Thoracic aorta (tissue), 2 donors: ENCODE measurements around the gene TCFL5. TPM values are rescaled to one million over a fixed set of nuclear protein-coding genes. Genes with fewer than 3 reads are reported as not detected.

Experiments used
- ATAC-seq: fragments of 150-250 bp; one replicate; pipeline ENCODE4 v1.8.0; 2017; ENCODE audit warnings: low read depth; ENCODE audit not compliant: insufficient number of reproducible peaks, low FRiP score
- DNase-seq: peaks from one replicate; pipeline ENCODE4 v3.0.0-alpha.2; 2020; ENCODE audit warnings: low spot score
- H3K27ac ChIP-seq, 2 donors: fragments of 200-600 bp; sonication (generic); 1 replicate in 1 of 2; 2 replicates in 1 of 2; pipeline ENCODE4 v1.5.1; 2016; ENCODE audit warnings: mild to moderate bottlenecking in 2 of 2, moderate library complexity in 2 of 2
- H3K27me3 ChIP-seq: fragments of 200-600 bp; sonication (generic); replicated peaks from 2 replicates; pipeline ENCODE4 v1.6.0; 2016; ENCODE audit warnings: mild to moderate bottlenecking; ENCODE audit not compliant: insufficient read depth
- H3K36me3 ChIP-seq: fragments of 200-600 bp; sonication (generic); one replicate; pipeline ENCODE4 v1.5.1; 2016
- H3K4me1 ChIP-seq, 2 donors: fragments of 200-600 bp; sonication (generic); 1 replicate in 1 of 2; 2 replicates in 1 of 2; pipeline versions ENCODE4 v1.5.1 to v1.6.0; 2016; ENCODE audit warnings: low read depth in 2 of 2, mild to moderate bottlenecking in 1 of 2; ENCODE audit not compliant: control insufficient read depth in 1 of 2
- H3K4me3 ChIP-seq: fragments of 200-600 bp; sonication (generic); 2 replicates; pipeline ENCODE4 v1.5.1; 2016; ENCODE audit warnings: mild to moderate bottlenecking
- H3K9me3 ChIP-seq: fragments of 200-600 bp; sonication (generic); 2 replicates; pipeline ENCODE4 v1.5.1; 2016
- total RNA-seq, 2 donors: library from RNA; depleted of rRNA; stranded (reverse); fragments of >200 nt; gene quantifications; one replicate each; pipeline versions ENCODE4 v1.1.0 to v1.2.3, GENCODE V29; 2016
- TF ChIP-seq, protein P1 (sequence below): fragments of 200-600 bp; sonication (generic); IDR thresholded peaks from one replicate; pipeline ENCODE4 v1.5.1; 2019; ENCODE audit warnings: antibody characterized with exemption

Gene TCFL5
- total RNA-seq, 2 donors from 2014 or later, result 3.8 to 6.2 TPM

DNA sequence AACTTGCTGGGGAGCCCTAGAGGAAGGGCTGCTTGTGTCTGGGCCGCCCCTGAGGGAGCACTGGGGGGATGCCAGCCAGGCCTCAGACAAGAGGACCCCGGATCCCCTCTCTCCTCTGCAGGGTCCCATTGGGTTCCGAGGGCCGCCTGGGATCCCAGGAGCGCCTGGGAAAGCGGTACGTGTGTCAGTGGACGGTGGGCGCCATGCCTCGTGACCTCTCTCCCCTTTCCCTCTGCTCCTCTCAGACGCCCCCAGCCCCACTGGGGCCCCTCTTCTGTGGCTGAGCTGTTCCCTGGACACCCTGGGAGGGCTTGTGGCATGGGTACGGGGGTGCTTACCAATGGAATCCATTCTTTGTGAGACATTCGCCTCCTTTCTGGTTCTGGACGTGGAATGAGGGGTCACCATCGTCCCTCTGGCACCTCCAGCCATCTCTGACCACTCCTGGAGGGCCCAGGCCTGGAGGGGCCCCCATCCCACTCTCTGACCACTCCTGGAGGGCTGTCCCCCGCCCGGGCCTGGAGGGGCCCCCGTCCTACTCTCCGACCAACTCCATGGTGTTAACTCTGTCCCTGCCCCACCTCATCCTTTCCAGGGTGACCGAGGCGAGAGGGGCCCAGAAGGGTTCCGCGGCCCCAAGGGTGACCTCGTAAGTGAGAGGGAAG is 34.8 kb downstream of the TCFL5 start:
- Histone ChIP-seq H3K4me1 (peaks cover 0 to 3% of the 10 kb centered on the region in 2 donors), H3K27me3 (no peaks in the 10 kb centered on the region), H3K27ac (no peak overlapping the region), H3K36me3 (no peaks in the 10 kb centered on the region), H3K4me3 (no peak overlapping the region), H3K9me3 (no peaks in the 10 kb centered on the region)
- no peak for ATAC-seq
- no peak for DNase-seq
- TF ChIP-seq, protein P1, sequence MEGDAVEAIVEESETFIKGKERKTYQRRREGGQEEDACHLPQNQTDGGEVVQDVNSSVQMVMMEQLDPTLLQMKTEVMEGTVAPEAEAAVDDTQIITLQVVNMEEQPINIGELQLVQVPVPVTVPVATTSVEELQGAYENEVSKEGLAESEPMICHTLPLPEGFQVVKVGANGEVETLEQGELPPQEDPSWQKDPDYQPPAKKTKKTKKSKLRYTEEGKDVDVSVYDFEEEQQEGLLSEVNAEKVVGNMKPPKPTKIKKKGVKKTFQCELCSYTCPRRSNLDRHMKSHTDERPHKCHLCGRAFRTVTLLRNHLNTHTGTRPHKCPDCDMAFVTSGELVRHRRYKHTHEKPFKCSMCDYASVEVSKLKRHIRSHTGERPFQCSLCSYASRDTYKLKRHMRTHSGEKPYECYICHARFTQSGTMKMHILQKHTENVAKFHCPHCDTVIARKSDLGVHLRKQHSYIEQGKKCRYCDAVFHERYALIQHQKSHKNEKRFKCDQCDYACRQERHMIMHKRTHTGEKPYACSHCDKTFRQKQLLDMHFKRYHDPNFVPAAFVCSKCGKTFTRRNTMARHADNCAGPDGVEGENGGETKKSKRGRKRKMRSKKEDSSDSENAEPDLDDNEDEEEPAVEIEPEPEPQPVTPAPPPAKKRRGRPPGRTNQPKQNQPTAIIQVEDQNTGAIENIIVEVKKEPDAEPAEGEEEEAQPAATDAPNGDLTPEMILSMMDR, result no peak

DNA sequence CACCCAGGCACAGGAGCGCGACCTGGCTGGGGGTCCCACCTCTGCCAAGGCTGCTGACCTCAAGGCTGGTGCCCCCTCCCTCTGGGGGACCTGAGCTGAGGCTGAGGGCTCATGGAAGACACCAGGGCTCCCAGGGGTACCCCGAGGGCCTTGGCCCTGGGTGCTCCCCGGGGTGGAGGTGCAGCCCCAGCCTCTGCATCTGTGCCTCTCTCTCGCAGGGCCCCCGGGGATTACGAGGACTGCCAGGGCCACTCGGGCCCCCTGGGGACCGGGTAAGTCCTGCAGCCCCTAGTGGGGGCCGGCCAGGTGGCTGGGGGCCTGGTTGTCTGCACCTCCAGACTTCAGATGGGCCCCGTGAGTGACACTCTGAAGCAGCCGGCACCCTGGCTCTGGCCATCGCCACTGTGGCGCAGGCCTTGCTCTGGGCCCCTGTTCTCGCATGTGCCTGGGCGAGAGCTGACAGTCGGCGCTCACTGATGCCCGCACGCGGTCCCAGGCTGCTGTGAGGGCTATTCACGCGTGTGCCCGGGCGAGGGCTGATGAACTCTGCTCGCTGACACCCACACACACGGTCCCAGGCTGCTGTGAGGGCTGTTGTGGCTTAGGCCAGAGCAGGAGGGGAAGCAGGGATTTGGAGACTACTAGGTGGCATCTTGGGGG is 35.5 kb downstream of the TCFL5 start:
- no peak overlapping the region for H3K27ac ChIP-seq
- TF ChIP-seq, protein P1, result no peak
- H3K4me1 ChIP-seq, result peaks cover 0 to 3% of the 10 kb centered on the region in 2 donors
- no peak for ATAC-seq
- H3K9me3 ChIP-seq, result no peaks in the 10 kb centered on the region
- no peak overlapping the region for H3K4me3 ChIP-seq
- DNase-seq, result no peak
- H3K36me3 ChIP-seq, result no peaks in the 10 kb centered on the region
- H3K27me3 ChIP-seq, result no peaks in the 10 kb centered on the region

DNA sequence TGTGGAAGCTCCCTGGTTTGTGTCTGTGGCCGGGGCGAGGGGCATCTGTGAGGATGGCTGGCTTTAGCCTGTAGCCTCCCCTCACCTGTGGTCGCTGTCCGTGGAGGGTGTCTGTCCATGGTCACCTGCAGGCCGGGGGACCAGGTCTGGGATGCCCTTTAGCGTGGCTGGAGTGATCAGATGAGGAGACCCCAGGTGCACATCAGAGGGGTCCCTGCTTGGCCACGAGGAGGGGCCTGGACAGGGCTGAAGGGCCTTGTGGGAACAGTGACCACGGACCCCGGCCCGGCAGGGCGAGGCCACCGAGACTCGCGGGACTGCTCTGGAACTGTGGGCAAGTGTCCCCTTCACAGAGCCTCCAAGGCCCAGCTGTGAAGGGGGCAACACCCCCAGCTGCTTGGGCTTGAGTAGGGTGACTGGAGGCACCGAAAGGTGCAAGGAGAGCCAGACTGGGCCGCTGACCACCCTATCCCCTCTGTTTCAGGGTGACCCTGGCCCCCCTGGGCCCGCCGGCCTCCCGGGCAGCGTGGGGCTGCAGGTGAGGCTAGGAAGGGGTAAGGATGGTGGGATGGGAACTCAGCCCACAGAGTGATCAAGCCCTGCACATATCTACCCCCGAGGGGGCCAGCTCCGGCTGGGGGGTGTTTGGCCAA is 36.2 kb downstream of the TCFL5 start:
- Histone ChIP-seq H3K36me3 (no peaks in the 10 kb centered on the region), H3K27me3 (no peaks in the 10 kb centered on the region), H3K4me1 (peaks cover 0 to 3% of the 10 kb centered on the region in 2 donors), H3K4me3 (no peak overlapping the region), H3K27ac (no peak overlapping the region), H3K9me3 (no peaks in the 10 kb centered on the region)
- DNase-seq (no peak), ATAC-seq (no peak)
- TF ChIP-seq, protein P1, result no peak

DNA sequence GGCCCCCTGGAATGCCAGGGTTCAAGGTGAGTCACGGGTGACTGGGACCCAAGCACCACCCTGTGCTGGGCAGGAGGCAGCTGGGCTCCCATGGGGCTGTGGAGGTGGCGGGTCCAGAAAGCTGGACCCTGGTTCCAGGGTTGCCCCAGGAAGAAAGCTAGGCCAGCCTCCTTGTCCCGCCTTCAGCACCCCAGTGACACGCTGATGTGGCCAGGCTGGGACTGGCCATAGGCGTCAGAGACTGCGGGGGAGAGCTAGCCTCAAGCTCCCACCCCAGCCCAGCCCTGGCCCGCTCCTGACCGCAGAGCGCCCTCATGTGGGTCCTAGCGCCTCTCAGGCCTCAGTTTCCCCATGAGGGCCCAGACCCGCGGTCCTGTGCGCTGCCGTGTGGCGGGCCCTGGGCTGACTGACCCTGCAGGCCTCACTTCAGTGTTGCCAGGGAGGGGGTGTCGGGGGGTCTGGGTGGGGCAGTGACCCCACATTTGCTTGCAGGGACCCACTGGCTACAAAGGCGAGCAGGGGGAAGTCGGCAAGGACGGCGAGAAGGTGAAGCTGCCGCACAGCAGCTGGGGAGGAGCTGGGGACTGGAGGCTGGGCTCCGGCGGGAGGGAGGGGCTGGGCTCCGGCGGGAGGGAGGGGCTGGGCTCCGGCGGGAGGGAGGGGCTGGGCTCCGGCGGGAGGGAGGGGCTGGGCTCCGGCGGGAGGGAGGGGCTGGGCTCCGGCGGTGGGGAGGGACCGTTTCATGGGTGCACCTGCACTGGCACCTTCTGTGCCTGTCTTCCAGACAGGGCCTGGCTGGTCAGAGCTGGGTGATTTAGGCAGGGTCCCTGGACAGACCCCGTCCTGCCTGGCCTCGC is 36.9 kb downstream of the TCFL5 start:
- H3K9me3 ChIP-seq, result no peaks in the 10 kb centered on the region
- ATAC-seq (no peak), DNase-seq (no peak)
- peak overlapping the region; percentile 54 for H3K4me3 ChIP-seq
- TF ChIP-seq, protein P1, result no peak
- H3K4me1 ChIP-seq, result peaks cover 0 to 3% of the 10 kb centered on the region in 2 donors
- H3K27me3 ChIP-seq, result no peaks in the 10 kb centered on the region
- H3K36me3 ChIP-seq, result no peaks in the 10 kb centered on the region
- H3K27ac ChIP-seq, result no peak overlapping the region
